A549 (cell line): ENCODE results near the gene SERTAD1. TPM values are rescaled to one million over a fixed set of nuclear protein-coding genes. Genes with fewer than 3 reads are reported as not detected.

Experiments
- ATAC-seq, 2 experiments: fragments of 200-7000 bp in 1 of 2; fragments of >200 bp in 1 of 2; cut with Nextera tagmentation in 1 of 2; cut with Tn5 transposase in 1 of 2; 3 replicates each; pipeline versions ENCODE4 v1.8.0 to v1.9.1; 2018 to 2020; ENCODE audit warnings: mild to moderate bottlenecking in 1 of 2, moderate library complexity in 1 of 2
- CTCF ChIA-PET: fragments of 300-600 bp; sonication (Branson Sonifier 250); formaldehyde crosslinking; extraction: SDS; loops from one replicate; lab custom pipeline; 2021; ENCODE audit warnings: antibody characterized with exemption, inconsistent platforms; lab: Yijun Ruan, JAX
- POLR2A ChIA-PET: fragments of 350-600 bp; formaldehyde crosslinking; extraction: SDS; loops from one replicate; lab custom pipeline; 2021; ENCODE audit warnings: antibody characterized with exemption, inconsistent platforms; lab: Yijun Ruan, JAX
- DNase-seq, 2 experiments: peaks; one replicate each; pipeline versions ENCODE4 v3.0.0 to v3.0.0-alpha.2; 2011 to 2016; ENCODE audit warnings: low read depth in 1 of 2, low spot score in 1 of 2
- FAIRE-seq: peaks from 2 replicates; lab custom pipeline; 2011; peaks lifted over from hg19 to GRCh38; lab: Jason Lieb, UNC
- H3K27ac ChIP-seq, 2 experiments: fragments of >200 bp; sonication (Bioruptor Twin); formaldehyde crosslinking; 3 replicates each; pipeline ENCODE4 v1.5.1; 2016 to 2017
- H3K4me1 ChIP-seq: fragments of >200 bp; sonication (Bioruptor Twin); formaldehyde crosslinking; 3 replicates; pipeline ENCODE4 v1.6.1; 2016
- H3K4me2 ChIP-seq: fragments of >200 bp; sonication (Bioruptor Twin); formaldehyde crosslinking; 3 replicates; pipeline ENCODE4 v1.6.1; 2016
- H3K4me3 ChIP-seq: fragments of >200 bp; sonication (Bioruptor Twin); formaldehyde crosslinking; 3 replicates; pipeline ENCODE4 v1.5.1; 2016
- H3K9me3 ChIP-seq: fragments of >200 bp; sonication (Bioruptor Twin); formaldehyde crosslinking; 3 replicates; pipeline ENCODE4 v1.6.1; 2016
- BHLHE40 ChIP-seq: IDR thresholded peaks from 2 replicates; pipeline ENCODE4 v1.6.1; 2012; ENCODE audit warnings: low read depth, low read length, inconsistent platforms
- CEBPB ChIP-seq, 2 experiments: fragments of >200 bp in 1 of 2; sonication (Bioruptor Twin) in 1 of 2; formaldehyde crosslinking in 1 of 2; IDR thresholded peaks; 2 replicates each; pipeline ENCODE4 v1.6.1; 2012 to 2016
- CHD2 ChIP-seq: fragments of 150-350 bp; IDR thresholded peaks from 2 replicates; pipeline ENCODE4 v1.6.1; 2014; ENCODE audit warnings: low read length; ENCODE audit not compliant: partially characterized antibody
- EHF ChIP-seq: fragments of 250-450 bp; sonication (Bioruptor Pico); IDR thresholded peaks from 2 replicates; pipeline ENCODE4 v1.5.0; 2020; ENCODE audit warnings: mild to moderate bottlenecking
- ESRRA ChIP-seq: fragments of 150-350 bp; IDR thresholded peaks from 2 replicates; pipeline ENCODE4 v1.6.1; 2014; ENCODE audit warnings: mild to moderate bottlenecking, low read length, borderline replicate concordance
- HOXA7 ChIP-seq: fragments of 250-450 bp; sonication (Bioruptor Pico); IDR thresholded peaks from 2 replicates; pipeline ENCODE4 v1.5.0; 2020; ENCODE audit warnings: mild to moderate bottlenecking, moderate library complexity
- HOXB13 ChIP-seq: fragments of 250-450 bp; sonication (Bioruptor Pico); IDR thresholded peaks from 2 replicates; pipeline ENCODE4 v1.5.0; 2020; ENCODE audit warnings: low read depth, mild to moderate bottlenecking, moderate library complexity
- HOXB5 ChIP-seq: fragments of 250-450 bp; sonication (Bioruptor Pico); IDR thresholded peaks from 2 replicates; pipeline ENCODE4 v1.5.0; 2020; ENCODE audit warnings: mild to moderate bottlenecking, moderate library complexity
- JUN ChIP-seq, 2 experiments: fragments of >200 bp; sonication (Bioruptor Twin); formaldehyde crosslinking; IDR thresholded peaks; 2 replicates in 1 of 2; 3 replicates in 1 of 2; pipeline ENCODE4 v1.6.1; 2016 to 2017
- KDM5A ChIP-seq: fragments of 200-600 bp; sonication (generic); IDR thresholded peaks from 2 replicates; pipeline ENCODE4 v1.6.1; 2016; ENCODE audit warnings: antibody characterized with exemption, mild to moderate bottlenecking
- MAFK ChIP-seq: fragments of 450-650 bp; IDR thresholded peaks from 2 replicates; pipeline ENCODE4 v1.6.1; 2014; ENCODE audit not compliant: partially characterized antibody
- NPAS2 ChIP-seq: fragments of 250-450 bp; sonication (Bioruptor Pico); IDR thresholded peaks from 2 replicates; pipeline ENCODE4 v1.8.0; 2022; ENCODE audit warnings: mild to moderate bottlenecking, moderate library complexity, borderline replicate concordance
- NR3C1 ChIP-seq: fragments of >200 bp; sonication (Bioruptor Twin); formaldehyde crosslinking; IDR thresholded peaks from 3 replicates; pipeline ENCODE4 v1.6.1; 2017
- RCOR1 ChIP-seq: fragments of 150-350 bp; IDR thresholded peaks from 2 replicates; pipeline ENCODE4 v1.6.1; 2014; ENCODE audit warnings: antibody characterized with exemption, low read length, low read depth
- RFX5 ChIP-seq: fragments of 450-650 bp; IDR thresholded peaks from 2 replicates; pipeline ENCODE4 v1.7.1; 2014; ENCODE audit warnings: antibody characterized with exemption, mild to moderate bottlenecking, moderate library complexity
- TFCP2L1 ChIP-seq: fragments of 250-450 bp; sonication (Bioruptor Pico); IDR thresholded peaks from 2 replicates; pipeline ENCODE4 v1.5.0; 2021; ENCODE audit warnings: mild to moderate bottlenecking
- TP53 ChIP-seq: fragments of 250-450 bp; sonication (Bioruptor Pico); IDR thresholded peaks from 2 replicates; pipeline ENCODE4 v1.5.0; 2021; ENCODE audit warnings: mild to moderate bottlenecking, moderate library complexity
- WGBS: methylation state at CpG from one replicate; pipeline ENCODE4 v1.1.6; 2017; ENCODE audit errors: missing lambda C conversion rate; 5-methylcytosine and 5-hydroxymethylcytosine counted together
- polyA plus RNA-seq, 4 experiments: library from polyadenylated mRNA; depleted of rRNA in 3 of 4; stranded (reverse); fragments of >200 nt; fragmentation: RNase III in 1 of 4; extraction: RNeasy Plus Mini Kit Qiagen cat#74134 plus additional on column Dnase treatment in 1 of 4; gene quantifications; 2 replicates in 3 of 4; 3 replicates in 1 of 4; pipeline ENCODE4 v1.2.3, GENCODE V29; 2011 to 2017
- TF ChIP-seq, protein P1 (sequence below): IDR thresholded peaks from 2 replicates; pipeline ENCODE4 v1.6.1; 2012
- TF ChIP-seq, protein P2 (sequence below): fragments of 250-450 bp; sonication (Bioruptor Pico); IDR thresholded peaks from 2 replicates; pipeline ENCODE4 v1.5.0; 2020; ENCODE audit warnings: low read depth, mild to moderate bottlenecking, moderate library complexity
- TF ChIP-seq, protein P3 (sequence below): fragments of 250-450 bp; sonication (Bioruptor Pico); IDR thresholded peaks from 2 replicates; pipeline ENCODE4 v1.5.0; 2021; ENCODE audit warnings: mild to moderate bottlenecking, moderate library complexity, borderline replicate concordance

SERTAD1 gene
- polyA plus RNA-seq, 2 of the 4 experiments (the other 2 are of a cell fraction) = 10.7 to 13.6 TPM

DNA sequence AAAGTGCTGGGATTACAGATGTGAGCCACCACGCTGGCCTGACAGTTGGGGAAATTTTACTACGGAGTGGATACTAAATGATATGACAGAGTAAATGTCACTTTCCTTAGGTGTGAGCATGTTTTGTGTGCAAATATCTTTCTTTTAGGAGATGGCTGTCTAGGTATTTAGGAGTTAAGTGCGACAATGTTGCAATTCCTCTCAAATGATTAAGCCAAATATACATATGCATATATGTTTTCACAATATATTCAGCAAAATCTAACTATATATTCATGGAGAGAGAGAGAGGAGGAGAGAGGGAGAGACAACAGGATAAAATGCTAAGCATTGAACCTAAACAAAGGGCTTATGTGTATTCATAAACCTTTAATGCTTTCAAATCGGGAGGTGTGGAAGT lies 23.7 kb upstream of the SERTAD1 start:
- FAIRE-seq = peak; percentile 36
- no peak for DNase-seq
- no peak overlapping the region for H3K4me3 ChIP-seq
- ChIA-PET POLR2A (no interaction called here), CTCF (interaction anchor here (4.1 to 46.6 kb wide), 2 partner anchors 15 to 26 kb away, joined by 43 to 950 read pairs; partner anchors contain the start of genes BLVRB, PRX, SERTAD1 and SPTBN4)
- H3K4me1 ChIP-seq = peaks cover 12% of the 10 kb centered on the region; the same call in 2 of the 3 replicates
- no peak for TF ChIP-seq HOXB5 (CRISPR knock-in tag)
- TF ChIP-seq CHD2 = no peak
- no peak for TF ChIP-seq BHLHE40
- TF ChIP-seq RCOR1 = no peak
- no peak for TF ChIP-seq RFX5
- TF ChIP-seq, protein P1, sequence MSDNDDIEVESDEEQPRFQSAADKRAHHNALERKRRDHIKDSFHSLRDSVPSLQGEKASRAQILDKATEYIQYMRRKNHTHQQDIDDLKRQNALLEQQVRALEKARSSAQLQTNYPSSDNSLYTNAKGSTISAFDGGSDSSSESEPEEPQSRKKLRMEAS = no peak
- TF ChIP-seq JUN (IDR thresholded peaks at IDR 0.05) = no peak
- TF ChIP-seq TFCP2L1 (CRISPR knock-in tag) = no peak
- TF ChIP-seq MAFK = no peak
- TF ChIP-seq, protein P2, sequence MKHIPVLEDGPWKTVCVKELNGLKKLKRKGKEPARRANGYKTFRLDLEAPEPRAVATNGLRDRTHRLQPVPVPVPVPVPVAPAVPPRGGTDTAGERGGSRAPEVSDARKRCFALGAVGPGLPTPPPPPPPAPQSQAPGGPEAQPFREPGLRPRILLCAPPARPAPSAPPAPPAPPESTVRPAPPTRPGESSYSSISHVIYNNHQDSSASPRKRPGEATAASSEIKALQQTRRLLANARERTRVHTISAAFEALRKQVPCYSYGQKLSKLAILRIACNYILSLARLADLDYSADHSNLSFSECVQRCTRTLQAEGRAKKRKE (CRISPR knock-in tag) = no peak
- TF ChIP-seq, protein P3, sequence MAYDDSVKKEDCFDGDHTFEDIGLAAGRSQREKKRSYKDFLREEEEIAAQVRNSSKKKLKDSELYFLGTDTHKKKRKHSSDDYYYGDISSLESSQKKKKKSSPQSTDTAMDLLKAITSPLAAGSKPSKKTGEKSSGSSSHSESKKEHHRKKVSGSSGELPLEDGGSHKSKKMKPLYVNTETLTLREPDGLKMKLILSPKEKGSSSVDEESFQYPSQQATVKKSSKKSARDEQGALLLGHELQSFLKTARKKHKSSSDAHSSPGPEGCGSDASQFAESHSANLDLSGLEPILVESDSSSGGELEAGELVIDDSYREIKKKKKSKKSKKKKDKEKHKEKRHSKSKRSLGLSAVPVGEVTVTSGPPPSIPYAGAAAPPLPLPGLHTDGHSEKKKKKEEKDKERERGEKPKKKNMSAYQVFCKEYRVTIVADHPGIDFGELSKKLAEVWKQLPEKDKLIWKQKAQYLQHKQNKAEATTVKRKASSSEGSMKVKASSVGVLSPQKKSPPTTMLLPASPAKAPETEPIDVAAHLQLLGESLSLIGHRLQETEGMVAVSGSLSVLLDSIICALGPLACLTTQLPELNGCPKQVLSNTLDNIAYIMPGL = no peak
- no peak for TF ChIP-seq NR3C1
- TF ChIP-seq NPAS2 = no peak
- TF ChIP-seq CEBPB (IDR thresholded peaks at IDR 0.05) = no peak
- no peak for TF ChIP-seq HOXB13
- 89% methylated on average over 4 of the region's 4 CpGs for WGBS
- no peak overlapping the region for H3K27ac ChIP-seq
- H3K9me3 ChIP-seq = no peaks in the 10 kb centered on the region
- H3K4me2 ChIP-seq = no peak overlapping the region
- ATAC-seq = no peak

DNA sequence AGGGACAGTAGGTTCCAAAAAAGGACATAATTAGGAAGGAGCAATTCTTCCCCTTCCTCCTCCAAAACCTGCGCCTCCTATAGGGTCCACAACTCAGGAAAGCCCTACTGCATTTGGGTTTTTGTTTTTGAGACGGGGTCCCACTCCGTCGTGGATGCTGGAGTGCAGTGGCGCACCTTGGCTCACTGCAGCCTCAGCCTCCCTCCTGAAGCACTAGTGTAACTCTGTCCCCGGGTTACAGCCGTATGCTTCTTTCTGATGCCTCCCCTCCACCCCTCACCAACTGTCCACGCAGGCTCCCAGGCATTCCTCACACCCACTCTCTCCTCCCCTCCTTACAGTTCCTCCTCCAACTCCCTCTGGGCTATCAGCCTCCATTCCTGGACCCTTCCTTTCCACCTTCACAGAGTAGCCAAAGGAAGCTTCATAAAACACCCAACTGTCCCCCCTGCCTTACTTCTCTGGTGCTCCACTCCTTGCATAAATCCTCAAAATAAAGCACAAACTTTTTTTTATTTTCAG lies 20.5 kb upstream of the SERTAD1 start:
- DNase-seq (no peak), ATAC-seq (no peak), FAIRE-seq (no peak)
- no peak overlapping the region for H3K4me3 ChIP-seq
- WGBS = 85% methylated on average over 8 of the region's 8 CpGs
- CTCF ChIA-PET = interaction anchor here (0.7 to 46.6 kb wide), 4 partner anchors 18 to 154 kb away, joined by 3 to 950 read pairs (median 23); partner anchors contain the start of genes BLVRB, LTBP4, PRX and SERTAD1
- no peak overlapping the region for H3K4me2 ChIP-seq
- TF ChIP-seq KDM5A (no peak), TP53 (no peak), BHLHE40 (no peak), HOXA7 (CRISPR knock-in tag) (no peak), ESRRA (no peak), CHD2 (no peak)
- no peak overlapping the region for H3K27ac ChIP-seq
- POLR2A ChIA-PET = interaction anchor here (0.8 to 3.1 kb wide), 2 partner anchors 19 to 20 kb away, joined by 3 to 12 read pairs; partner anchors contain the start of genes BLVRB and SERTAD1
- peaks cover 23% of the 10 kb centered on the region for H3K4me1 ChIP-seq
- no peaks in the 10 kb centered on the region for H3K9me3 ChIP-seq

DNA sequence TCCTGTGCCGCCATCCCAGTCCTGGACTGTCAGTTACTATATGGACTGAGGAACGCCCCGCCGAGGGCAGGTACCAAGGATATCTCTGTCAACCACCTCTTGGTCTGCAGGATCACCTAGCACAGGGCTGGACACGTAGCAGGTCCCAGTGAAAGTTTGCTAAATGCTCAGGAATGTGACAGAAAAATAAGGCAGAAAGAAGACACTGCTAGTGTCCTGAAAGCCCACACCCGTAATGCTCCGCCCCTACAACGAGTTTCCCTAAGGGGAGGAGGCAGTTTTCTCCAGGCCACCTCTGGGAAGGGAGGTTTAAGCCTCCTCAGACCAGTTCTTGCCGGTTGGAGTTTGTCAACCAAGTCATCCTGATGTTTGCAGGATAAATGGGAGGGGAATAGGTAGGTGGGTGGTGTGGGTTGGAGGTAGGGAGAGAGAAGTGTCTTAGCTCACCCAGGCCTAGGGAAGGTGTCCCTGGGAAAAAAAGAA lies 20.0 kb upstream of the SERTAD1 start:
- ATAC-seq = no peak

More for the DNA sequence above, 20.0 kb upstream of the SERTAD1 start:
- DNase-seq (peak in 1 of 2 experiments; percentile 73), FAIRE-seq (no peak)
- Histone ChIP-seq H3K4me2 (no peak overlapping the region), H3K4me3 (no peak overlapping the region), H3K4me1 (peaks cover 23% of the 10 kb centered on the region), H3K27ac (peak overlapping the region in 1 of 2 experiments; percentile 88; a peak in 3 of 6 replicates), H3K9me3 (no peaks in the 10 kb centered on the region)
- ChIA-PET CTCF (interaction anchor here (0.8 to 46.6 kb wide), 9 partner anchors 8 to 155 kb away, joined by 3 to 950 read pairs (median 6); partner anchors contain the start of genes BLVRB, LTBP4, PRX and SERTAD1), POLR2A (interaction anchor here (0.8 to 8.8 kb wide), 3 partner anchors 20 to 21 kb away, joined by 3 to 208 read pairs (median 12); partner anchors contain the start of genes BLVRB and SERTAD1)
- WGBS = 72% methylated on average over 9 of the region's 9 CpGs
- TF ChIP-seq HOXA7 (CRISPR knock-in tag) = 0 out of 2 replicates have a peak, but pooled peaks have one; percentile 26
- no peak for TF ChIP-seq EHF (CRISPR knock-in tag)
